Mesendoderm (in vitro differentiated cells): ENCODE results near the gene LIFR.

Experiments used
- DNase-seq: peaks from one replicate; pipeline ENCODE4 v3.0.0; 2013
- H2AK5ac ChIP-seq: 2 replicates; pipeline ENCODE4 v1.6.1; 2013; ENCODE audit warnings: low read length, inconsistent platforms
- H2BK120ac ChIP-seq: 2 replicates; pipeline ENCODE4 v1.6.1; 2013; ENCODE audit warnings: low read depth, mild to moderate bottlenecking, low read length, moderate library complexity, mixed read lengths
- H2BK15ac ChIP-seq: replicated peaks from 2 replicates; pipeline ENCODE4 v1.6.1; 2013; ENCODE audit warnings: low read depth, mild to moderate bottlenecking, moderate library complexity
- H2BK5ac ChIP-seq: 2 replicates; pipeline ENCODE4 v1.6.1; 2013; ENCODE audit warnings: low read length, inconsistent platforms
- H3K18ac ChIP-seq: 2 replicates; pipeline ENCODE4 v1.6.1; 2013; ENCODE audit warnings: mild to moderate bottlenecking, low read length, mixed read lengths
- H3K23ac ChIP-seq: one replicate; pipeline ENCODE4 v1.6.1; 2013; ENCODE audit warnings: low read length
- H3K27ac ChIP-seq: 2 replicates; pipeline ENCODE4 v1.5.1; 2013; ENCODE audit warnings: low read depth, mild to moderate bottlenecking, inconsistent platforms, low read length, moderate library complexity
- H3K27me3 ChIP-seq: 2 replicates; pipeline ENCODE4 v1.6.1; 2013; ENCODE audit warnings: low read length, control low read depth, mild to moderate bottlenecking, inconsistent platforms; ENCODE audit not compliant: insufficient read depth, poor library complexity
- H3K36me3 ChIP-seq: 2 replicates; pipeline ENCODE4 v1.6.1; 2013; ENCODE audit warnings: low read length, inconsistent platforms; ENCODE audit not compliant: control insufficient read depth, insufficient read depth
- H3K4ac ChIP-seq: one replicate; pipeline ENCODE4 v1.6.1; 2013; ENCODE audit warnings: low read depth, mild to moderate bottlenecking, low read length, moderate library complexity
- H3K4me1 ChIP-seq: 2 replicates; pipeline ENCODE4 v1.6.1; 2013; ENCODE audit warnings: low read depth, low read length, inconsistent platforms; ENCODE audit not compliant: control insufficient read depth
- H3K4me2 ChIP-seq: 2 replicates; pipeline ENCODE4 v1.6.1; 2013; ENCODE audit warnings: low read length
- H3K4me3 ChIP-seq: 2 replicates; pipeline ENCODE4 v1.5.1; 2013; ENCODE audit warnings: mild to moderate bottlenecking, low read length
- H3K56ac ChIP-seq: one replicate; pipeline ENCODE4 v1.6.1; 2013; ENCODE audit warnings: low read length
- H3K79me1 ChIP-seq: 2 replicates; pipeline ENCODE4 v1.6.1; 2013; ENCODE audit warnings: low read length, inconsistent platforms
- H3K79me2 ChIP-seq: 2 replicates; pipeline ENCODE4 v1.6.1; 2013; ENCODE audit warnings: mild to moderate bottlenecking, low read length; ENCODE audit not compliant: control insufficient read depth, insufficient read depth
- H3K9ac ChIP-seq: 2 replicates; pipeline ENCODE4 v1.6.1; 2013; ENCODE audit warnings: low read length, inconsistent platforms
- H4K5ac ChIP-seq: one replicate; pipeline ENCODE4 v1.6.1; 2013; ENCODE audit warnings: low read length
- H4K8ac ChIP-seq: one replicate; pipeline ENCODE4 v1.6.1; 2013; ENCODE audit warnings: low read depth, mild to moderate bottlenecking, control low read depth, low read length, moderate library complexity
- WGBS: extraction: QIAGEN DNeasy Blood & Tissue Kit; methylation state at CpG from one replicate; pipeline ENCODE4 v1.1.7; 2013; ENCODE audit warnings: low lambda C conversion rate, missing lambda C conversion rate; ENCODE audit not compliant: insufficient coverage; ENCODE audit errors: extremely low coverage; 5-methylcytosine and 5-hydroxymethylcytosine counted together

Gene LIFR

GRCh38 chr5:38466424-38467189, 89.8 kb downstream of the LIFR start:
- Histone ChIP-seq H2BK5ac (no peak overlapping the region), H2BK120ac (no peak overlapping the region), H4K5ac (no peak overlapping the region), H2BK15ac (no peak overlapping the region), H3K9ac (no peak overlapping the region), H3K18ac (no peak overlapping the region), H3K36me3 (no peaks in the 10 kb centered on the region), H3K4me2 (no peak overlapping the region), H3K79me2 (no peaks in the 10 kb centered on the region), H3K79me1 (no peaks in the 10 kb centered on the region), H3K56ac (no peak overlapping the region), H3K23ac (no peak overlapping the region), H3K27me3 (no peaks in the 10 kb centered on the region), H3K27ac (no peak overlapping the region), H3K4me3 (no peak overlapping the region), H4K8ac (no peak overlapping the region), H3K4me1 (no peaks in the 10 kb centered on the region), H3K4ac (no peak overlapping the region), H2AK5ac (no peak overlapping the region)
- no peak for DNase-seq
- WGBS = no CpG with 5 or more reads among the region's 24 CpGs

- Histone ChIP-seq H2AK5ac (no peak overlapping the region), H3K9ac (no peak overlapping the region), H3K4me3 (no peak overlapping the region), H4K8ac (no peak overlapping the region), H3K27me3 (no peaks in the 10 kb centered on the region), H3K23ac (no peak overlapping the region), H3K4ac (no peak overlapping the region), H2BK5ac (no peak overlapping the region), H3K36me3 (no peaks in the 10 kb centered on the region), H3K27ac (no peak overlapping the region), H2BK120ac (no peak overlapping the region), H3K18ac (no peak overlapping the region), H3K56ac (no peak overlapping the region), H3K79me1 (no peaks in the 10 kb centered on the region), H3K4me1 (no peaks in the 10 kb centered on the region), H4K5ac (no peak overlapping the region), H2BK15ac (no peak overlapping the region), H3K4me2 (no peak overlapping the region), H3K79me2 (no peaks in the 10 kb centered on the region)
- no CpG with 5 or more reads among the region's 9 CpGs for WGBS
- DNase-seq = no peak
Observed at GRCh38 chr5:38465702-38466423, 90.6 kb downstream of the LIFR start.

GRCh38 chr5:38465061-38465460, 91.4 kb downstream of the LIFR start:
- DNase-seq = no peak
- Histone ChIP-seq H3K56ac (no peak overlapping the region), H2BK15ac (no peak overlapping the region), H3K27me3 (no peaks in the 10 kb centered on the region), H3K4me1 (no peaks in the 10 kb centered on the region), H3K4me3 (no peak overlapping the region), H3K23ac (no peak overlapping the region), H4K8ac (no peak overlapping the region), H4K5ac (no peak overlapping the region), H3K4me2 (no peak overlapping the region), H3K79me1 (no peaks in the 10 kb centered on the region), H3K27ac (no peak overlapping the region), H3K9ac (no peak overlapping the region), H3K4ac (no peak overlapping the region), H3K79me2 (no peaks in the 10 kb centered on the region), H3K18ac (no peak overlapping the region), H3K36me3 (no peaks in the 10 kb centered on the region), H2AK5ac (no peak overlapping the region), H2BK120ac (no peak overlapping the region), H2BK5ac (no peak overlapping the region)
- no CpG with 5 or more reads among the region's 2 CpGs for WGBS

- no CpG with 5 or more reads among the region's 10 CpGs for WGBS
- Histone ChIP-seq H3K79me1 (no peaks in the 10 kb centered on the region), H3K9ac (no peak overlapping the region), H2BK15ac (no peak overlapping the region), H3K18ac (no peak overlapping the region), H3K23ac (no peak overlapping the region), H3K36me3 (no peaks in the 10 kb centered on the region), H2BK120ac (no peak overlapping the region), H2AK5ac (no peak overlapping the region), H3K79me2 (no peaks in the 10 kb centered on the region), H3K4me3 (no peak overlapping the region), H3K56ac (no peak overlapping the region), H4K8ac (no peak overlapping the region), H3K27me3 (no peaks in the 10 kb centered on the region), H3K27ac (no peak overlapping the region), H3K4me1 (no peaks in the 10 kb centered on the region), H4K5ac (no peak overlapping the region), H3K4me2 (no peak overlapping the region), H3K4ac (no peak overlapping the region), H2BK5ac (no peak overlapping the region)
- no peak for DNase-seq
Observed at GRCh38 chr5:38463634-38464521, 92.6 kb downstream of the LIFR start.

GRCh38 chr5:38462976-38463633, 93.3 kb downstream of the LIFR start:
- no peaks in the 10 kb centered on the region for H3K36me3 ChIP-seq
- H3K4ac ChIP-seq = no peak overlapping the region
- no peak overlapping the region for H3K18ac ChIP-seq
- H3K56ac ChIP-seq = no peak overlapping the region
- no peak overlapping the region for H3K9ac ChIP-seq
- no peak overlapping the region for H4K5ac ChIP-seq
- no peaks in the 10 kb centered on the region for H3K27me3 ChIP-seq
- H2BK5ac ChIP-seq = no peak overlapping the region
- H3K79me2 ChIP-seq = no peaks in the 10 kb centered on the region
- H4K8ac ChIP-seq = no peak overlapping the region
- no peak overlapping the region for H3K23ac ChIP-seq
- H3K4me3 ChIP-seq = no peak overlapping the region
- no peak overlapping the region for H2BK15ac ChIP-seq
- WGBS = no CpG with 5 or more reads among the region's 7 CpGs
- no peak overlapping the region for H3K27ac ChIP-seq
- H3K4me1 ChIP-seq = no peaks in the 10 kb centered on the region
- no peak for DNase-seq
- no peak overlapping the region for H2AK5ac ChIP-seq
- no peak overlapping the region for H2BK120ac ChIP-seq
- H3K79me1 ChIP-seq = no peaks in the 10 kb centered on the region
- H3K4me2 ChIP-seq = no peak overlapping the region
